COLO668 (cell line): ENCODE data around the gene HYKK.
"Not testable (repeated sequence)": the region's sequence is repeated elsewhere in the genome, so short reads cannot be mapped to it uniquely, and the experiment has no call there.

Source experiments
- DNase-seq: peaks from one replicate; lab custom pipeline; 2025; ENCODE audit not compliant: unreplicated experiment; lab: John Stamatoyannopoulos, UW

HYKK gene

GRCh38 chr15:78506971-78507830, at the start of gene HYKK:
Gene HYKK (plus strand): TSS chr15:78507577. CDS start chr15:78513089, 5,512 bp downstream.
- peak; percentile 91 for DNase-seq

DNA sequence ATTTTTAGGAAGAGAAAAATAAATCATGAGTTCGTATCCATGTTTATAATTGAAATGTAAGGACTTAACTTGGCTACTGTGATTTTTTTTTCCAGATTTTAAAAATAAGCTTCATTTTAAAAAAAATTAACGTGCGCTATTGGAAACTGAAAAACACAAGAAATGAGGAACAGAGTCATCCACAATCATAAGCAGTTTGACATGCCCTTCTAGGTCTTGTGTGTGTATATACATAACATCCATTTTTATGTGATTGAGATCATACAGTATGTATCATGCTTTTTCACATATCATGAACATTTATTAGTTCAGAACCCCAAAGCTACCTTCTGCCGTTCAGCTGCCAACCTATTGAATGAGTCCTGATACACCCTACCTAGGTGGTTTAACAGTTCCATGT, 46.6 kb upstream of the HYKK start:
- DNase-seq = no peak

DNA sequence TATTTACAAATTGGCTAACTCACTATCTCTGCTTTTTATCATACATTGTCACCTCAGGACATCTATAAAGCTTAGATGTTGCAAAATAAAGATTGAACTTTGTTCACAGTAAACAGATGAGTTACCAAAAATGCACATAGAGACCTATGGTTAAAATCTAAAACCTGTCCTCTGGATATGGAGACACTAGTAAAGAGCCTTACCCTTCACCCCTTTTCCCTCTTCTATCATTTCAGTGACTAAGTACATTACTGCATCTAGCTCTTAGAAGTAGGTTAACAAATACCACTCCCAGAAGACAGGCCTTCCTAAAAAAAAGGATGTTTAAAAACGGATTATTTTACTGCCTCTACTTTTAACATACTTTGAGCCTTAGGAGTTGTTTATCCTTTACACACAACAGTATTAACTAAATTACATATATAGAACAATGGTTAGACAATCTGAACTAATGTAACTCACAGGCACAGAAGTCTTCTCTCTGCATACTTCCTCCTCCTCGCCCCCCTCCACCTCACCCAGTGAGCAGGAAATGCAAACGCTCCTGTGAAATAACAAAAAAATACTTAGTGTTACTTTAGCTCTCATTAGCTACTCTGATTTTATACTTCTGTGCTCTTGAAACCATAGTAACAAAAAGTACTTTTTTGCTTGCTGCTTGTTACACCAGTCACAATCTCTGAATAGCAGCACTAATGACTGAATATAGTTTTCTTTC, 46.0 kb upstream of the HYKK start:
- no peak for DNase-seq

GRCh38 chr15:78469031-78469430, 38.3 kb upstream of the HYKK start:
- DNase-seq = no peak

GRCh38 chr15:78477295-78477694, 30.1 kb upstream of the HYKK start:
- no peak for DNase-seq

GRCh38 chr15:78479650-78480049, 27.7 kb upstream of the HYKK start:
- DNase-seq = no peak

- no peak for DNase-seq
Observed at GRCh38 chr15:78481917-78482316, 25.5 kb upstream of the HYKK start.

- no peak for DNase-seq
Observed at GRCh38 chr15:78492872-78493271, 14.5 kb upstream of the HYKK start.

- DNase-seq = no peak
Observed at GRCh38 chr15:78501857-78502256, 5.5 kb upstream of the HYKK start.

DNA sequence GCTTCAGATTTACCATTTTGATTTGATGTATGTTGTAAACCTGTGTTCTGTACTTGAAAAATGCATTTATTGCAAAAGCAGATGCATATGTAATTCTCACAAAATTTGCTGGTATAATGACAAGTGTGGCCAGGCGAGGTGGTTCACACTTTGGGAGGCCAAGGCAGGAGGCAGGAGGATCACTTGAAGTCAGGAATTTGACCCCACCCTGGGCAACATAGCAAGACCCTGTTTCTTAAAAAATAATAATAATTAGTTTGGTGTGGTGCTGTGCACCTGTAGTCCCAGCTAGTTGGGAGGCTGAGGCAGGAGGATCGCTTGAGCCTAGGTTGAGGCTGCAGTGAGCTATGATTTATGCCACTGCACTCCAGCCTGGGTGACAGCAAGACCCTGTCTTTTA, 4.7 kb upstream of the HYKK start:
- DNase-seq = no peak

- no peak for DNase-seq
Observed at GRCh38 chr15:78507831-78508160, 419 bp downstream of the HYKK start.

GRCh38 chr15:78508272-78508671, 895 bp downstream of the HYKK start:
- DNase-seq = no peak

- DNase-seq = no peak
Observed at GRCh38 chr15:78509726-78510312, 2.4 kb downstream of the HYKK start.

- DNase-seq = not testable (repeated sequence)
Observed at GRCh38 chr15:78520035-78520434, 12.7 kb downstream of the HYKK start.

DNA sequence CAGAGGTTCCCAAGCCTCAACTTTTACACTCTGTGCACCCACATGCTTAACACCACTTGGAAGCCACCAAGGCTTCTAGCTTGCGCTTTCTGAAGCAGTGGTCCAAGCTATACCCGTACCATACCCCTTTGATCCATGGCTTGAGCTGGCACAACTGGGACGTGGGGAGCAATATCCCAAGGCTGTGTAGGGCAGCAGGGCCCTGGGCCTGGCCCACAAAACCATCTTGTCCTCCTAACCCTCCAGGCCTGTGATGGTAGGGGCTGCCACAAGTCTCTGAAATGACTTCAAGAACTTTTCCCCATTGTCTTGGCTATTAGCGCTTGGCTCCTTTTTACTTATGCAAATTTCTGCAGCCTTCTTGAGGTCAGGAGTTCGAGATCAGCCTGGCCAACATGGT, 16.9 kb downstream of the HYKK start:
- no peak for DNase-seq

GRCh38 chr15:78527325-78527724, 19.9 kb downstream of the HYKK start:
- DNase-seq = no peak

GRCh38 chr15:78533331-78533730, 26.0 kb downstream of the HYKK start:
- DNase-seq = no peak

DNA sequence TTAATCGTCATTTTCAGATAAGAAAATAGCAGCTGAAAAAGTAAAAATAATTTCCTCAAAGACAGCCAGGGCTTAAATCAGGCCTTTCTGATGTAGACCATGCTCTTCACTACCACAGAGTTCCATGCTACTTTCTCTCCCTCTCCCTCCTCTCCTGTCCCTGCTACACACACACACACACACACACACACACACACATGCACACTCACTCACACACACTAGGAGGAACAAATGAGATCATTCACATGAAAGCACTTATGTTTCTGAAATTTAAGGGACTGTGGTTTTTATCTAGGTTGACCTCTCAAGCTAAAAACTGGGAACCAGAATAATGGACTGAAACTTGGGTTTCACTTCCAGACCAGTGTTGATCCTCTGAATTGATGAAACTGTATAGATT, 28.8 kb downstream of the HYKK start:
- DNase-seq = no peak

- DNase-seq = no peak
Observed at GRCh38 chr15:78537266-78537905, 30.0 kb downstream of the HYKK start.

DNA sequence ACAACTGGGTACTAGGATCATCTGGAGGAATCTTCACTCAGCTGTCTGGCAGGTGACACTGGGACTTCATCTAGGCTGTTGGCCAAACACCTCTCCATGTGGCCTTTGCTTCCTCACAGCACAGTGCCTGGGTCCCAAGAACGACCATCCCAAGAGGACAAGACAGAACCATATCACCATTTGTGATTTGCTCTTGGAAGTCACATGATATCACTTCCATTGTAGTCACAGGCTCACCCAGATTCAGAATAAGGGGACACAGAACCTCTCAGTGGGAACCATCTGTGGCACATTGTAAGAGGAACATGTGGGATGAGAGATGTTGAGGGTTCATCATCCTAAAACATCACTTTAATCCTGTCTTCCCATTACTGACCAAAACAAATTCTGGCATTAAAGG, 31.0 kb downstream of the HYKK start:
- DNase-seq = no peak

- not testable (repeated sequence) for DNase-seq
Observed at GRCh38 chr15:78539464-78540140, 32.2 kb downstream of the HYKK start.
